Measurements from ENCODE around the gene PYGM.

GRCh38 chr11:64799256-64799622 is 39.5 kb upstream of the PYGM start:
- TF ChIP-seq CTCF (IDR thresholded peaks at IDR 0.05 in 4 of 5, conservative IDR thresholded peaks at IDR 0.05 in 1 of 5) (no peak), POLR2A (IDR thresholded peaks at IDR 0.05) (no peak)

Measured in gastrocnemius medialis (tissue), 4 donors.